Esophagus muscularis mucosa (tissue), 2 donors: ENCODE results near the gene TSPAN11.

Experiments used
- POLR2A ChIP-seq: fragments of 450-650 bp; IDR thresholded peaks from one replicate; pipeline ENCODE4 v1.6.1; 2017; ENCODE audit warnings: antibody characterized with exemption, moderate library complexity, mild to moderate bottlenecking, low read depth
- POLR2AphosphoS5 ChIP-seq, 2 donors: sonication (generic); formaldehyde crosslinking; IDR thresholded peaks; one replicate each; pipeline ENCODE4 v1.6.1; 2017; ENCODE audit warnings: antibody characterized with exemption in 2 of 2

- TF ChIP-seq POLR2A (no peak), POLR2AphosphoS5 (IDR thresholded peaks at IDR 0.05) (no peak)
These were observed 9.5 kb downstream of the TSPAN11 start for GRCh38 chr12:30936036-30936435.
